ENCODE measurements around the gene CAV3.

DNA sequence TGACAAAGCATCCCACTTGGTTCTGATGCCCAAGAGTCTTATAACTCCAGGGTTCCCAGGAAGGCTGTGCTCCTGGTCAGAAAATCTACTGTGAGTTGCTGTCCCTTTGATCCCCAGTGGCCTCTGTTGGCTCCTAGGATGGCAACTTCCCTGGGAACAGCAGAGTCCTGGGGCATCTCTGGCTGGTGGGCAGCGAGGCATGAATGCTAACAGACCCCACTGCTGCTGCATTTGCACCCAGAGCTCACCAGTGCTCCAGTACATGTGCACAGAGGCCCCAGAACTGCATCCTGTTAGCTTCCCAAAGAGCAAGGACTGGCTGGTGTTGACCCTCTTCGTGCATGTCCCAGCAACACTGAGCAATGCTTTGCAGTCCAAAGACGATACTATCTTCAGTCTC is 15.7 kb downstream of the CAV3 start:
- TF ChIP-seq, protein P1, sequence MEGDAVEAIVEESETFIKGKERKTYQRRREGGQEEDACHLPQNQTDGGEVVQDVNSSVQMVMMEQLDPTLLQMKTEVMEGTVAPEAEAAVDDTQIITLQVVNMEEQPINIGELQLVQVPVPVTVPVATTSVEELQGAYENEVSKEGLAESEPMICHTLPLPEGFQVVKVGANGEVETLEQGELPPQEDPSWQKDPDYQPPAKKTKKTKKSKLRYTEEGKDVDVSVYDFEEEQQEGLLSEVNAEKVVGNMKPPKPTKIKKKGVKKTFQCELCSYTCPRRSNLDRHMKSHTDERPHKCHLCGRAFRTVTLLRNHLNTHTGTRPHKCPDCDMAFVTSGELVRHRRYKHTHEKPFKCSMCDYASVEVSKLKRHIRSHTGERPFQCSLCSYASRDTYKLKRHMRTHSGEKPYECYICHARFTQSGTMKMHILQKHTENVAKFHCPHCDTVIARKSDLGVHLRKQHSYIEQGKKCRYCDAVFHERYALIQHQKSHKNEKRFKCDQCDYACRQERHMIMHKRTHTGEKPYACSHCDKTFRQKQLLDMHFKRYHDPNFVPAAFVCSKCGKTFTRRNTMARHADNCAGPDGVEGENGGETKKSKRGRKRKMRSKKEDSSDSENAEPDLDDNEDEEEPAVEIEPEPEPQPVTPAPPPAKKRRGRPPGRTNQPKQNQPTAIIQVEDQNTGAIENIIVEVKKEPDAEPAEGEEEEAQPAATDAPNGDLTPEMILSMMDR (IDR thresholded peaks at IDR 0.05 in 8 of 11, conservative IDR thresholded peaks at IDR 0.05 in 3 of 11): no peak
- TF ChIP-seq POLR2A (IDR thresholded peaks at IDR 0.05) (no peak), POLR2AphosphoS5 (IDR thresholded peaks at IDR 0.05) (no peak)

All from spleen (tissue), 7 donors.